HCEC 1CT (cell line): ENCODE measurements around the gene TFPI2.
A peak's percentile ranks its signal among the peaks of the same experiment; 100 is the strongest.

Experiments used
- DNase-seq: peaks from one replicate; pipeline ENCODE4 v3.0.0-alpha.2; 2017

The TFPI2 gene

GRCh38 chr7:93906267-93906666, 15.7 kb upstream of the TFPI2 start, which contains the start of gene GNGT1:
GNGT1 (plus strand) TSS chr7:93906567; CDS start chr7:93906747, 180 bp downstream.
- no peak for DNase-seq

DNA sequence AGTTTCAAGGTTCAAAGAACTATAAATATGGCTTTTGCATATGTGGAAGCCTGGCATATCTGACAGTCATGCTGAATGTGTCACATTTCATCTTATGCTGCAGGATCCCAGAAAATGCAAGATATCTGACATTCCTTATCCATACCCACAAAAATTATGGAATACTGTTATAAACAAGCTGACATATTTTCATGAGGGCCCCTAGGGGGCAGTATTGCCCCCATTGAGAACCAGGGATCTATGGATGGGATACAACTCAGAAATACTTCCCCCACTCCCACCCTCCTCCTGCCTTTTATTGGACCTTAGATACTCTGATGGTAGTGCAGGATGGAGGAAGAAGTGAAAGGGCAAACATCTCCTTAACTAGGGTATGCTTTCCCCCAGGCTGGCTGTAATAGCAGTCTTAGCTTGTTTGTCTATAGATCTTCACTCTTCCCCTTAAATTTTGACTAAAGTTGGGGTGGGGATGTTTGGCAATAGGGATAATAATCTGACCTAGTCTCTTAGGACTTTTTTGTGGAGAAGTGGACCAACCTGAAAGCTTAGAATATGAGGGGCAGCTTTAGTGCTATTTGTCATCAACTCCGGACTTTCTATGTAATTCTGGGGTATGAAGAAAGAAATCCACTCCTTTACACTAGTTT, 12.3 kb upstream of the TFPI2 start:
- DNase-seq, result peak; percentile 60

- no peak for DNase-seq
Measured at GRCh38 chr7:93897680-93898079, 7.1 kb upstream of the TFPI2 start.

GRCh38 chr7:93895859-93896600, 5.5 kb upstream of the TFPI2 start:
- no peak for DNase-seq

DNA sequence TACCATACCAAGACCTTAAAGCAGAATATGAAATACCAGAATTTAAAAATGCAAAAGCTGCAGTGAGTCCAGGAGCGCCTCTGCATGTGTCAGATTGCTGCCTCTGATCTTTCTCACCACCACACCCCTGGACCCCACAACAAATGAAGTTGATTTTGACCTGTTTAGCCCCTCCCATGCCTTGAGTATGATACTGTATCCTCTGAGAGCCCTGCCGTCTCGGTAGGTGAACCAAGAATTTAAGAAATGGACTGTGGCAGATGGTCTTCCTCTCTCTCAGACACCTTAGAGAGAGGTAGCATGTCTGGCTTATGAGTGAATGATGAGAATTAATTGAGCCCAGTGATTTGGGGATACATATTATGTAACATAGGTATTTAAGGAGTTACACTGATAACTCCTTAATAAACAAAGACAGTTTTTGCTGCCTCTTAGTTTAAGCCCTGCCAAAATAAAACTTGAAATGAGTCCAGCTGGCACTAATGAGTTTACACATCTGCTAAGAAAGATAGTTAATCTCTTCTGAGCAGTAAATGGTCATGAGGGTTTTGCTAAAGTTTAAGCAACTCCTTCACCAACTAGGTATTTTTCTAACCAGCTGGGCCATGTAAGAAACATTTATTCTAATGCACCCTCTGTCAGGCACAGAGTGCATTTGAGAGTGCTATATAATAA, 4.5 kb upstream of the TFPI2 start:
- no peak for DNase-seq

DNA sequence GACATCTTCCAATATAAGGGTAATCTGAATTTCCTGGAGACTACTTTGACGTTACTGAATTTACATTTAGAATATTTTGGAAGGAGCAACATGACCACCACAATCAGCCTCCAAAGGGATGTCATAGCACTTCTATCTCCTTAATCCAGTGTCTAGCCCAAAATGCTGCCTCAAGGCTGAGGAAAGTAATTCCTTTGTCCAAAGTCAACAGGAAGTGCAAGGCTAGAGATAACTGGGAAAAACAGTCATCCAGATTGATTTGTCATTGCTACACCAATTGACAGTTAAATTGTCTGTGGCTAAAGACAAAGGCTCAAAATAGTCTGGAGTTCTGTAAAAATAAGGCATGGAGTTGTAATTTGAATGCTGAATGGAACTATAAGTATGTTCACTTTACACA, 3.9 kb upstream of the TFPI2 start:
- no peak for DNase-seq

DNA sequence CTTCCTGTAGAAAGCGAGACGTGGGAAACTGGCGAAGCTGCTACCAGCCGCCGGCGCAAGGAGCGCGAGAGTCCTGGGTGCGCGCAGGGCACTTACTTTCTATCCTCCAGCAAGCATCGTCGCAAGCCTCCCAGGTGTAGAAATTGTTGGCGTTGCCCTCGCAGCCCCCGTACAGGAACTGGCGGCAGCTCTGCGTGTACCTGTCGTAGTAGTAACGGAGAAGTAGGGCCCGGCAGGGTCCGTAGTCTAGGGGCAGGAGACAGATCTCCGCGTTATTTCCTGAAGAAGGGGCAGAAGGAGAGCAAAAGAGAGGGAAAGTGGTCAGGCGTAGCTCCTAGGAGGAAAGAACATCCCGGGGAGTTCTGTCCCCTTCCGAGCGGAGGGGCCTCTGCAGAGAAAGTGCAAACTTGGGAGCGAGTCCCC, 501 bp downstream of the TFPI2 start:
- peak; percentile 64 for DNase-seq

GRCh38 chr7:93889261-93889660, 1.3 kb downstream of the TFPI2 start:
- DNase-seq, result peak; percentile 80

DNA sequence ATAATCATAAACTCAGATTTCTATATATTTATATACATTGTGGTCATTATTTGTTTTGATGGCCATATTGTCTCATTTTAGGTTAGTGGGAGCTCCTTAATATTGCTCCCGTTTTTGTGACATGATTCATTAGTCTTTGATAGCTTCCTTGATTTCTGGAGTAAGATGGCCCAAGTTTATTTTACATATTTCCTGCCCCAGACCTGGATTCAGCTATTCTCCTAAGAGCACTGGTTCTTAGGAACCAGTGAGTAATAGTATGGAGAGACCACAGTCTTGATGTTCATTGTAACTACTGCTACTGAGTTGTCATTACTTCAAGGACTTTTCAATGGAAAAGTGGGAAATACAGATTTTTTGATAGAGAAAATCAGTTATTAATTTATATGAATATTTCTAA, 6.0 kb downstream of the TFPI2 start:
- DNase-seq, result no peak

DNA sequence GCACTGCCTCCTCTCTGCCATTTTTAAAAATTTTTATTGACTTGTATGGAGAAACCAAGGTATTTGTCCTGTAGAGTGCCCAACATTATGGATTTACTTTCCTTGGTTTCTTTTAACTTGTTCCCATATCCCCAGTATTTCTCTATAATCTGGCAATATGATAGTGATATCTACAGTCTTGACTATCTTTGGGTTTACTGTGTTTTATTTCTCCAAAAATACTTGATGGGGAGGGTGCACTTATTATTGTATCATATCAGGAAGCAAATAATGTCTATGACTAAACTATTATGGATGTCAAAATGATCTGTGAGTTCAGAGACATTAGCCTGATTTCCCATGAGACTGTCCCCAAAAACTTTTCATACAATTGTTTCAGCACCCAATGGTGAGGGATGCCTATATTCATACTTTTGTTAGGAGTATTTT, 6.6 kb downstream of the TFPI2 start:
- DNase-seq, result no peak

GRCh38 chr7:93883078-93883916, 7.3 kb downstream of the TFPI2 start:
- DNase-seq, result no peak

- no peak for DNase-seq
Measured at GRCh38 chr7:93882468-93882867, 8.1 kb downstream of the TFPI2 start.

GRCh38 chr7:93879356-93879755, 11.2 kb downstream of the TFPI2 start:
- DNase-seq, result no peak

DNA sequence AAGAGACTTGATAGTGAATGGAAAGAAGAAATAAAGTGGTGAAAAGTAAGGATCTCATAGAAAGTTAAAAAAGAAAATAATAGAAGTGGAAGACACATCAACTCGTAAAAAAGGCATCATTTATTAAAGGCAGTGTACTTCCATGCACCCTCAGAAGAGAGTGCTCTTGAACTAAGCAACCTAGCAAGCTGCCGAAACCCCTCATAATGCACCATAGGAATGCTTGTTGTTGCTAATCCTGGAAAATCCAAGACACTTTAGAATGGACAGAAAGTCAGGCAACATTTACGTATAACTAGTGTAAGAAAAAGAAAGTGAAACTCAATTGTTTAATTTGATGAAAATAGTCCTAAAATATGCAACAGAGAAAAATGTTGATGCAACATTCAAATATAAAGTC, 12.8 kb downstream of the TFPI2 start:
- no peak for DNase-seq

- no peak for DNase-seq
Measured at GRCh38 chr7:93873998-93874574, 16.5 kb downstream of the TFPI2 start.

DNA sequence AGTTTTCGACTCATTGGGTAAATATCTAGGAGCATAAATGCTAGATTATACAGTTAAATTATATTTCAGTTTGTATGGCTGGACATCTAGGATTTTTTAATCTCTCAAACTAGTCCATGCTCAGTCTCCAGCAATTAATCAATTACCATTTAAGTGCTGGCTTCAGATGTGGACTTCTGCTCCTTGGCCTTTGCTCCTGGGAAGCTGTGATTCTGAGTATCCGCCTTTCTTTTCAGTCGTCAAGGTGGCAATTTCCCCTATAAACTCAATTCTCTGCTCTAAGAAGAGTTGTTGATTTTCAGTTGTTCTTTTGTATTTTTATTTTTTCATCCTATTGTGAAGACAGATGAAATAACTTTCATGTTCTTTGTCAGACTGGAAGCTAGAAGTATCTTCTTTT, 23.7 kb downstream of the TFPI2 start:
- DNase-seq, result no peak

- no peak for DNase-seq
Measured at GRCh38 chr7:93862651-93863050, 27.9 kb downstream of the TFPI2 start.

GRCh38 chr7:93861325-93861949, 29.1 kb downstream of the TFPI2 start:
- no peak for DNase-seq

DNA sequence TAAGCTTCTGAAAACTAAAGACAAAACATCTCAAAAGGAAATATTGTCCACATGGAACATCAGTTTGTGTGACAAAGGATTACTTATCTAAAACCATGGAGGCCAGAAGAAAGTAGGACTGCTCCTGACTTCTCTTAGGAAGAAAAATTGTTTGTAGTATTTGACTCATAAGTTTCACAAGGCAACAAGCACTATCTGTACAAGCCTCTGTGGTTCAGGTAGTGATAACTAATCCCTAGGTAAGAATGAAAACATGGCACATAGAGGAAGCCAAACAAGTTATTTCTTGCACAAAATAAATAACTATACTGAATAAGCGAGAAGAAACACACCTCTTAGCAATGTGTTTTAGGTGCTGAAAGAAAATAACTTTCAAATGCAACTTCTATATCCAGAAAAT, 30.3 kb downstream of the TFPI2 start:
- no peak for DNase-seq

- no peak for DNase-seq
Measured at GRCh38 chr7:93858857-93859256, 31.7 kb downstream of the TFPI2 start.

GRCh38 chr7:93856323-93856722, 34.2 kb downstream of the TFPI2 start:
- no peak for DNase-seq

- DNase-seq, result no peak
Measured at GRCh38 chr7:93855797-93856196, 34.8 kb downstream of the TFPI2 start.
